Mucosa of descending colon (tissue), 3 donors: Measurements from ENCODE around the gene NOSTRIN. TPM values are rescaled to one million over a fixed set of nuclear protein-coding genes. Genes with fewer than 3 reads are reported as not detected.
A peak's percentile ranks its signal among the peaks of the same experiment; 100 is the strongest.
"Not testable (repeated sequence)": the region's sequence is repeated elsewhere in the genome, so short reads cannot be mapped to it uniquely, and the experiment has no call there.

ENCODE experiments used
- ATAC-seq: fragments of 200-7000 bp; cut with Tn5 transposase; one replicate; pipeline ENCODE4 v1.9.1; 2020; ENCODE audit warnings: mild to moderate bottlenecking, moderate library complexity
- DNase-seq, 3 donors: peaks; one replicate each; pipeline ENCODE4 v3.0.0-alpha.2; 2020
- H3K36me3 ChIP-seq: fragments of 200-600 bp; one replicate; pipeline ENCODE4 v1.8.0; 2021; ENCODE audit warnings: low read depth, mild to moderate bottlenecking
- H3K4me1 ChIP-seq: fragments of 200-600 bp; one replicate; pipeline ENCODE4 v1.8.0; 2021; ENCODE audit warnings: low read depth, mild to moderate bottlenecking
- H3K4me3 ChIP-seq: fragments of 200-600 bp; one replicate; pipeline ENCODE4 v1.8.0; 2021; ENCODE audit warnings: mild to moderate bottlenecking
- H3K9me3 ChIP-seq: fragments of 200-600 bp; one replicate; pipeline ENCODE4 v1.8.0; 2021; ENCODE audit warnings: mild to moderate bottlenecking
- intact Hi-C, 2 donors: fragments of 100-400 bp; cut with DNase I in 1 of 2; cut with micrococcal nuclease in 1 of 2; formaldehyde crosslinking; loops; one replicate each; pipeline versions ENCODE4 v1.11.0 to v1.11.1; 2022; cut with DNase I, micrococcal nuclease
- total RNA-seq, 3 donors: library from RNA; stranded (reverse); fragmentation: NEBNext Ultra II Directional in 2 of 3; extraction: Animal tissue kit (Norgen Biotek cat#: 25700) in 2 of 3; gene quantifications; one replicate each; pipeline versions ENCODE4 v1.2.1 to v1.2.4, GENCODE V29; 2021 to 2023
- TF ChIP-seq, protein P1 (sequence below): fragments of 200-600 bp; IDR thresholded peaks from one replicate; pipeline ENCODE4 v1.8.0; 2022; ENCODE audit warnings: antibody characterized with exemption, mild to moderate bottlenecking
- donor health status: DM: no; HTN: no; CAD: no; lungs with moderate emphysema.
- donor health status: DM: no; HTN: no; CAD: no.
- donor health status: DM: no; HTN: yes; CAD: no.

The NOSTRIN gene
- total RNA-seq, 3 donors from 2014 or later, result 27.3 to 78.7 (median 56.2) TPM

DNA sequence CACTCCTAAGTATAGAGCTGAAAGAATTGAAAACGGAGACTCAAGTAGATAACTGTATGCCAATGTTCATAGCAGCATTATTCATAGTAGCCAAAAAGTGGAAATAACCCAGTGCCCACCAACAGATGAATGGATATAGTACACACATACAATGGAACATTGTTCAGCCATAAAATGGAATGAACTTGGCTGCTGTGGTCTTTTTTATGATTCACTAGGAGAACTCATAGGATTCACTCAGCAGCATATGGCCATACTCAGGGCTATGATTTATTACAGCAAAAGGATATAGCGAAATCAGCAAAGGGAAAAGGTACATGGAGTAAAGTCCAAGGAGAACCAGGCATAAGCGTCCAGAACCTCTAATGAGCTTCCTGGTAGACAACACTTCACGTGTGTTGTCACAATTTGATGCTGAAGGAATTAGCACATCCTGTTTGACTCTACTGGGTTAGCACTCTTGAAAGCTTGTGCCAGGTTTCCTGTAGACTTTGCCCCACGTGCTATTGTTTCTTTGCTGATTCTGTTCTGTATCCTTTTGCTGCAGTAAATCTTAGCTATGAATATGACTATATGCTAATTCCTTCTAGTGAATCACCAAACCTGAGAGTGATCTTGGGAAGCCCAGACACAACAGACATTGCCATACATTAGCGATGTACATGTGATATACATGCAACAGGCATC, 72.1 kb downstream of the NOSTRIN start:
- peak; percentile 98 for ATAC-seq
- peak in 1 of 3 donors; percentile 50 for DNase-seq
- no peaks in the 10 kb centered on the region for H3K4me1 ChIP-seq
- H3K36me3 ChIP-seq, result no peaks in the 10 kb centered on the region
- intact Hi-C loops, result no loop called here
- TF ChIP-seq, protein P1, sequence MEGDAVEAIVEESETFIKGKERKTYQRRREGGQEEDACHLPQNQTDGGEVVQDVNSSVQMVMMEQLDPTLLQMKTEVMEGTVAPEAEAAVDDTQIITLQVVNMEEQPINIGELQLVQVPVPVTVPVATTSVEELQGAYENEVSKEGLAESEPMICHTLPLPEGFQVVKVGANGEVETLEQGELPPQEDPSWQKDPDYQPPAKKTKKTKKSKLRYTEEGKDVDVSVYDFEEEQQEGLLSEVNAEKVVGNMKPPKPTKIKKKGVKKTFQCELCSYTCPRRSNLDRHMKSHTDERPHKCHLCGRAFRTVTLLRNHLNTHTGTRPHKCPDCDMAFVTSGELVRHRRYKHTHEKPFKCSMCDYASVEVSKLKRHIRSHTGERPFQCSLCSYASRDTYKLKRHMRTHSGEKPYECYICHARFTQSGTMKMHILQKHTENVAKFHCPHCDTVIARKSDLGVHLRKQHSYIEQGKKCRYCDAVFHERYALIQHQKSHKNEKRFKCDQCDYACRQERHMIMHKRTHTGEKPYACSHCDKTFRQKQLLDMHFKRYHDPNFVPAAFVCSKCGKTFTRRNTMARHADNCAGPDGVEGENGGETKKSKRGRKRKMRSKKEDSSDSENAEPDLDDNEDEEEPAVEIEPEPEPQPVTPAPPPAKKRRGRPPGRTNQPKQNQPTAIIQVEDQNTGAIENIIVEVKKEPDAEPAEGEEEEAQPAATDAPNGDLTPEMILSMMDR, result no peak
- no peaks in the 10 kb centered on the region for H3K9me3 ChIP-seq
- no peak overlapping the region for H3K4me3 ChIP-seq

DNA sequence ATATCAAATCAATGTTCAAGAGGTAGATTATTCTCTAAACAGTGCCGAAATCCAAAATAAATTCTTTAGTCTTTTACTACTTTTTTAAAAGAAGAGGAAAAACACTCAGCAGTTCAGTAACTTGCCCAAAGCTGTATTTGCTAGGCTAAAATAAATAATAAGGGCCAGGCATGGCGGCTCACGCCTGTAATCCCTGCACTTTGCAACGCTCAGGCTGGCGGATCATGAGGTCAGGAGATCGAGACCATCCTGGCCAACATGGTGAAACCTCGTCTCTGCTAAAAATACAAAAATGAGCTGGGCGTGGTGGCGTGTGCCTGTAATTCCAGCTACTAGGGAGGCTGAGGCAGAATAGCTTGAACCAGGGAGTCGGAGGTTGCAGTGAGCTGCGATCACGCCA, 79.7 kb downstream of the NOSTRIN start:
- H3K4me1 ChIP-seq, DNase-seq, H3K4me3 ChIP-seq, H3K9me3 ChIP-seq, intact Hi-C loops, H3K36me3 ChIP-seq, ATAC-seq: not testable (repeated sequence)

DNA sequence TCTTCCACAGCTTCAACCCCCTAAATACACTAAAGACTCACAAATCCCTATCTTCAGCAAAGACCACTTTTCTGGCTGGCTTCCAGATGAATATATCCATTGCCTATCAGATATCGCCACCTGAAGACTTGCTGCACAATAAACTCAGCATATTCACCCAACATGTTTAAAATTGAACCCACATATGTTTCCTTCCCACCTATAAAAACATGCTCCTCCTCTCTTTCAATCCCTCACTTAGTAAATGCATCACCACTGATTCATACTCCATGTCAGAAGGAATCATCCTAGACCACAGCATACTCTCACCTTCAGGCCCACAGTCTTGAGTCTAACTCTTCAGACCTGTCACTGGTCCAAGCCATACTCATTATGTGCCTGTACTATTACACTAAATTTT, 82.5 kb downstream of the NOSTRIN start:
- H3K9me3 ChIP-seq, result no peaks in the 10 kb centered on the region
- intact Hi-C loops, result no loop called here
- ATAC-seq (no peak), DNase-seq (no peak)
- H3K4me3 ChIP-seq, result no peak overlapping the region
- peaks cover 5% of the 10 kb centered on the region for H3K4me1 ChIP-seq
- H3K36me3 ChIP-seq, result no peaks in the 10 kb centered on the region
- TF ChIP-seq, protein P1, result no peak

DNA sequence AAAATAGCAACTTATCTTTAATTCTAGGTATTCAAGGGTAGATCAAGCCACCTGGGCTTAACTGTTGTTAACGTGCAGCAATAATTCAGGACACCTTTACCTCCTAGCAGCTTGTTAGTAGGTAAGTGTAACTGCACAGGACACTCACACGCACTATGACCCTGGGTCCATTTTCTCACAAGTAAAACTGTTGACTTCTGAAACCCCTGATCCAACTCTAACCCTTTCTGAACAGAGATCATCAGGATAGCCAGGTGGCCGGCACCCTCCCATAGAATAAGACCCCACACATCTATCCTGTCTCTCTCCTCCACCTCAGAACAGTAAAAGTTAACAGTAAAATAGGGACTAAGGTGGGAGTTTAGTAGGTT, 87.2 kb downstream of the NOSTRIN start:
- Histone ChIP-seq H3K36me3 (no peaks in the 10 kb centered on the region), H3K4me3 (no peak overlapping the region), H3K4me1 (peaks cover 6% of the 10 kb centered on the region), H3K9me3 (no peaks in the 10 kb centered on the region)
- TF ChIP-seq, protein P1, result no peak
- DNase-seq (no peak), ATAC-seq (no peak)
- intact Hi-C loops, result no loop called here

DNA sequence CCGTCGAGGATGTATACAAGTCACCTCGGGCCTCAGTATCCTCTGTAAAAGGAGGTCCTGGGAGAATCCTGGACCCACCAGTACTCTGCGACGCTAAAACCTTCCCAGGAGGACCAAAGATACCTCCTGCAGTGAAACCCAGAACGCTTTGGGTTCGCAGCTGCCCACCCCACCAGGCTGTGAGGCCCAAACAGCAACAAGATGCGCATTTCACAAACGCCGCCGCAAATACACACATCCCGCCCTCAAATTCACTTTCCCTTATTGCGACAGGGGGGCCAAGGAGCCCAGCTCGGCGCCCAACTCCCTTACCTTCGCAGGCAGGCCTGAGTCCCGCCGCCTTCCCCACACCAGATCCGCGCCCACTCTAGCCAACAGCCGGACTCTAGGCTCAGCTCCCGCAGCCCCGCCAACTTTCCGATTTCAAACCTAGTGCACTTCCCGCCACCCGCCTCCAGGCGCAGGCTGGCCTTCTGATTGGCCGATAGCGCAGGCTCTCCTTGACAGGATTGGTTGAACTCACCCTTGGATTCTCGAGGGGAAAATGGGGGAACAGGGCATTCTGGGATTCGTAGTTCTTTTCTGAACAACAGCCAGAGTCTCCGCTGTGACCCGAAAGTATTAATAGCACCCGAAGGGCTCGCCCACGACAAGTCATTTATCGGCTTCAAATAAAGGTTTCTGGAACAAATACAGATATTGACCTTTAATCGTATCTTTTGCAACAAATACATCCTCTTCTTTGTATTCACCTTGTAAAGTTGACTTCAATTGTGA, 87.8 kb downstream of the NOSTRIN start, which contains the start of gene SPC25:
TSS of gene SPC25 (minus strand) at position 425 of the 777 bp plus-strand sequence. CDS start 911 bp downstream, outside the sequence.
- ATAC-seq (peak; percentile 100), DNase-seq (peak; percentile 90 to 91 (median 91))
- Histone ChIP-seq H3K36me3 (no peaks in the 10 kb centered on the region), H3K4me1 (peaks cover 6% of the 10 kb centered on the region), H3K9me3 (no peaks in the 10 kb centered on the region), H3K4me3 (peak within 1 kb of the TSS; percentile 22)
- TF ChIP-seq, protein P1, result no peak
- intact Hi-C loops, result no loop called here

DNA sequence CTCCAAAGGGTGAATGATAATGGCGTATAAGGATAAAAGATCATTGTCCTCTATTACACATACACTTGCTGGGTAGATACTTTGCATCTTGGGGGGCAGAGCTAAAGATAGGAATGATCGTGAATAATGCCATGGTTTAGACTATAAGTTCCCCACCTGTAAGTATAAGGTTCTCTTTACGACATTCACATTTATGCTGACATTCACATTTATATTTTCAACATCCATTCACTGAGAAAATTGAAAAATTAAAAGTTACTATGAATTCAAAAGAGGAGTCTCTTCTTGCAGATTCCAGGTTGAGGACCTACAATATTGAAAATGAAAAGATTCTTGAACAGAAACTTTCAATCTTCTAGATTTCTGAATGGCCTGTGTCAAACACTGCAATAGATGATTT, 89.9 kb downstream of the NOSTRIN start:
- TF ChIP-seq, protein P1, result no peak
- intact Hi-C loops, result no loop called here
- Histone ChIP-seq H3K9me3 (no peaks in the 10 kb centered on the region), H3K4me3 (no peak overlapping the region), H3K4me1 (peaks cover 6% of the 10 kb centered on the region), H3K36me3 (no peaks in the 10 kb centered on the region)
- DNase-seq (no peak), ATAC-seq (no peak)
